IMR-90 (cell line): ENCODE measurements around the gene EPHB1. TPM values are rescaled to one million over a fixed set of nuclear protein-coding genes. Genes with fewer than 3 reads are reported as not detected.

Experiments
- ATAC-seq: fragments of 200-7000 bp; cut with Tn5 transposase; 2 replicates; pipeline ENCODE4 v1.9.1; 2020; ENCODE audit warnings: low read depth, mild to moderate bottlenecking, moderate library complexity
- BruUV-seq: library from RNA; stranded (reverse); fragments of 400-500 nt; replicated peaks from 2 replicates; lab custom pipeline; 2021; lab: Mats Ljungman, UMichigan
- CTCF ChIA-PET: fragments of 300-600 bp; formaldehyde crosslinking; extraction: SDS; loops from one replicate; lab custom pipeline; 2021; ENCODE audit warnings: antibody characterized with exemption; lab: Yijun Ruan, JAX
- POLR2A ChIA-PET: fragments of 300-600 bp; sonication (Branson Sonifier 250); formaldehyde crosslinking; loops from one replicate; lab custom pipeline; 2022; ENCODE audit warnings: antibody characterized with exemption; ENCODE audit not compliant: unreplicated experiment; lab: Charles Lee
- DNase-seq: peaks from one replicate; pipeline ENCODE4 v3.0.0; 2013
- H2AFZ ChIP-seq: replicated peaks from 2 replicates; pipeline ENCODE3; 2013; ENCODE audit warnings: low read length, mild to moderate bottlenecking; ENCODE audit not compliant: poor library complexity
- H2AK5ac ChIP-seq: 2 replicates; pipeline ENCODE4 v1.6.1; 2013; ENCODE audit warnings: low read depth, low read length, inconsistent platforms
- H2AK9ac ChIP-seq: replicated peaks from 2 replicates; pipeline ENCODE3; 2013; ENCODE audit warnings: mild to moderate bottlenecking, low read depth, low read length, moderate library complexity; ENCODE audit not compliant: poor library complexity
- H2BK120ac ChIP-seq: 2 replicates; pipeline ENCODE4 v1.6.1; 2013; ENCODE audit warnings: low read depth, low read length, inconsistent platforms
- H2BK15ac ChIP-seq: 3 replicates; pipeline ENCODE4 v1.6.1; 2013; ENCODE audit warnings: low read depth, low read length, inconsistent platforms
- H2BK20ac ChIP-seq: 2 replicates; pipeline ENCODE4 v1.6.1; 2013; ENCODE audit warnings: low read depth, mild to moderate bottlenecking, inconsistent platforms, low read length, moderate library complexity
- H2BK5ac ChIP-seq: 2 replicates; pipeline ENCODE4 v1.6.1; 2013; ENCODE audit warnings: mild to moderate bottlenecking, low read depth, low read length, inconsistent platforms; ENCODE audit not compliant: poor library complexity, severe bottlenecking
- H3K14ac ChIP-seq: replicated peaks from 2 replicates; pipeline ENCODE4 v1.6.1; 2013; ENCODE audit warnings: low read depth, low read length, inconsistent platforms
- H3K18ac ChIP-seq: 2 replicates; pipeline ENCODE4 v1.6.1; 2013; ENCODE audit warnings: low read depth, low read length, control low read depth
- H3K23ac ChIP-seq: 2 replicates; pipeline ENCODE4 v1.6.1; 2013; ENCODE audit warnings: low read depth, low read length, inconsistent platforms
- H3K27ac ChIP-seq: 2 replicates; pipeline ENCODE4 v1.5.1; 2013; ENCODE audit warnings: mild to moderate bottlenecking, control low read depth, low read length; ENCODE audit not compliant: insufficient read depth
- H3K27me3 ChIP-seq: 2 replicates; pipeline ENCODE4 v1.6.1; 2013; ENCODE audit warnings: low read length; ENCODE audit not compliant: control insufficient read depth, insufficient read depth
- H3K36me3 ChIP-seq: 2 replicates; pipeline ENCODE4 v1.6.1; 2013; ENCODE audit warnings: low read length, mixed read lengths; ENCODE audit not compliant: control insufficient read depth, insufficient read depth
- H3K4ac ChIP-seq: 2 replicates; pipeline ENCODE4 v1.6.1; 2013; ENCODE audit warnings: low read depth, low read length, inconsistent platforms
- H3K4me1 ChIP-seq: 2 replicates; pipeline ENCODE4 v1.6.1; 2013; ENCODE audit warnings: low read length, mixed read lengths; ENCODE audit not compliant: control insufficient read depth, insufficient read depth
- H3K4me2 ChIP-seq: 2 replicates; pipeline ENCODE4 v1.6.1; 2013; ENCODE audit warnings: low read depth, mild to moderate bottlenecking, control low read depth, low read length, moderate library complexity
- H3K4me3 ChIP-seq: 2 replicates; pipeline ENCODE4 v1.5.1; 2013; ENCODE audit warnings: low read depth, mild to moderate bottlenecking, control low read depth, low read length, moderate library complexity; ENCODE audit not compliant: insufficient read depth
- H3K56ac ChIP-seq: 2 replicates; pipeline ENCODE4 v1.6.1; 2013; ENCODE audit warnings: low read length, inconsistent platforms; ENCODE audit not compliant: insufficient read depth; ENCODE audit errors: extremely low read depth
- H3K79me1 ChIP-seq, 2 experiments: 2 replicates each; pipeline ENCODE4 v1.6.1; 2013; ENCODE audit warnings: low read length in 2 of 2, inconsistent platforms in 1 of 2, low read depth in 1 of 2
- H3K9ac ChIP-seq: 2 replicates; pipeline ENCODE4 v1.6.1; 2013; ENCODE audit warnings: low read depth, low read length, control low read depth
- H3K9me1 ChIP-seq: 2 replicates; pipeline ENCODE4 v1.6.1; 2013; ENCODE audit warnings: low read length, inconsistent platforms; ENCODE audit not compliant: insufficient read depth
- H3K9me3 ChIP-seq: 2 replicates; pipeline ENCODE4 v1.6.1; 2013; ENCODE audit warnings: low read length; ENCODE audit not compliant: control insufficient read depth, insufficient read depth
- H4K20me1 ChIP-seq: 2 replicates; pipeline ENCODE4 v1.6.1; 2013; ENCODE audit warnings: low read length, inconsistent platforms; ENCODE audit not compliant: insufficient read depth
- H4K5ac ChIP-seq: 2 replicates; pipeline ENCODE4 v1.6.1; 2013; ENCODE audit warnings: mild to moderate bottlenecking, low read depth, low read length, control low read depth
- H4K8ac ChIP-seq, 2 experiments: 2 replicates each; pipeline ENCODE4 v1.6.1; 2013; ENCODE audit warnings: low read depth in 2 of 2, low read length in 2 of 2, control low read depth in 1 of 2, inconsistent platforms in 1 of 2
- H4K91ac ChIP-seq: 2 replicates; pipeline ENCODE4 v1.6.1; 2013; ENCODE audit warnings: low read depth, low read length, inconsistent platforms; ENCODE audit not compliant: insufficient read depth
- BHLHE40 ChIP-seq: fragments of 150-350 bp; IDR thresholded peaks from 2 replicates; pipeline ENCODE4 v1.6.1; 2016; ENCODE audit warnings: mild to moderate bottlenecking, low read depth, low read length
- CEBPB ChIP-seq: IDR thresholded peaks from 2 replicates; pipeline ENCODE4 v1.6.1; 2012; ENCODE audit warnings: low read depth, low read length, improper control_type of control experiment
- CHD1 ChIP-seq: IDR thresholded peaks from 2 replicates; pipeline ENCODE4 v1.6.1; 2012; ENCODE audit warnings: low read depth, low read length, improper control_type of control experiment
- CTCF ChIP-seq: conservative IDR thresholded peaks from 2 replicates; pipeline ENCODE4 v1.5.1; 2012; ENCODE audit warnings: mild to moderate bottlenecking, low read depth, low read length, improper control_type of control experiment
- ELK1 ChIP-seq: fragments of 150-350 bp; IDR thresholded peaks from 2 replicates; pipeline ENCODE4 v1.6.1; 2016; ENCODE audit warnings: low read depth, mild to moderate bottlenecking, low read length, moderate library complexity, borderline replicate concordance
- FOS ChIP-seq: fragments of 150-350 bp; IDR thresholded peaks from 2 replicates; pipeline ENCODE4 v1.6.1; 2016; ENCODE audit warnings: low read depth, low read length
- MAFK ChIP-seq: IDR thresholded peaks from 2 replicates; pipeline ENCODE4 v1.6.1; 2012; ENCODE audit warnings: low read depth, low read length, improper control_type of control experiment
- MAZ ChIP-seq: IDR thresholded peaks from 2 replicates; pipeline ENCODE4 v1.6.1; 2012; ENCODE audit warnings: low read depth, mild to moderate bottlenecking, low read length, improper control_type of control experiment, moderate library complexity, borderline replicate concordance
- MXI1 ChIP-seq: IDR thresholded peaks from 2 replicates; pipeline ENCODE4 v1.6.1; 2012; ENCODE audit warnings: low read depth, mild to moderate bottlenecking, low read length, moderate library complexity, borderline replicate concordance
- NFE2L2 ChIP-seq: fragments of 150-350 bp; IDR thresholded peaks from 2 replicates; pipeline ENCODE4 v1.6.1; 2016; ENCODE audit warnings: low read depth, mild to moderate bottlenecking, low read length
- POLR2A ChIP-seq: IDR thresholded peaks from 2 replicates; pipeline ENCODE4 v1.6.1; 2012; ENCODE audit warnings: mild to moderate bottlenecking, low read depth, low read length
- RAD21 ChIP-seq: IDR thresholded peaks from 2 replicates; pipeline ENCODE4 v1.6.1; 2012; ENCODE audit warnings: low read length, improper control_type of control experiment
- RCOR1 ChIP-seq: IDR thresholded peaks from 2 replicates; pipeline ENCODE4 v1.6.1; 2012; ENCODE audit warnings: mild to moderate bottlenecking, low read length, improper control_type of control experiment; ENCODE audit not compliant: insufficient replicate concordance
- RFX5 ChIP-seq: IDR thresholded peaks from 2 replicates; pipeline ENCODE4 v1.8.0; 2012; ENCODE audit warnings: low read depth, mild to moderate bottlenecking, low read length, moderate library complexity
- SMC3 ChIP-seq: fragments of 150-350 bp; IDR thresholded peaks from 2 replicates; pipeline ENCODE4 v1.6.1; 2016; ENCODE audit warnings: low read depth, mild to moderate bottlenecking, antibody characterized with exemption, low read length, moderate library complexity
- WGBS, 2 experiments: methylation state at CpG; one replicate each; pipeline versions ENCODE4 v1.1.5 to v1.1.7; 2013; ENCODE audit warnings: missing lambda C conversion rate in 2 of 2; ENCODE audit not compliant: insufficient read length in 1 of 2; ENCODE audit errors: extremely low coverage in 2 of 2; 5-methylcytosine and 5-hydroxymethylcytosine counted together
- dilution Hi-C: fragments of 300-500 bp; cut with HindIII; formaldehyde crosslinking; loops from one replicate; pipeline ENCODE4 v1.14.3; 2018; ENCODE audit warnings: low sequenced_read_pairs; ENCODE audit not compliant: unreplicated experiment
- in situ Hi-C: fragments of 300-500 bp; cut with MboI; formaldehyde crosslinking; loops from 3 replicates; pipeline ENCODE4 v1.14.3; 2019; ENCODE audit warnings: low sequenced_read_pairs, inconsistent platforms, mixed read lengths
- intact Hi-C: fragments of 100-400 bp; cut with micrococcal nuclease; formaldehyde crosslinking; loops from 2 replicates; pipeline ENCODE4 v1.10.0; 2022
- polyA plus RNA-seq, 3 experiments: library from polyadenylated mRNA; depleted of rRNA; stranded (reverse); fragments of >200 nt; gene quantifications; 2 replicates each; pipeline ENCODE4 v1.2.3, GENCODE V29; 2012; ENCODE audit warnings: low replicate concordance in 1 of 3
- total RNA-seq: library from RNA; depleted of rRNA; stranded (reverse); fragments of >200 nt; gene quantifications from 2 replicates; pipeline ENCODE4 v1.2.3, GENCODE V29; 2012
- TF ChIP-seq, protein P1 (sequence below): fragments of 150-350 bp; IDR thresholded peaks from 2 replicates; pipeline ENCODE4 v1.6.1; 2017; ENCODE audit warnings: mild to moderate bottlenecking, antibody characterized with exemption, low read length, low read depth

Gene EPHB1
- total and polyA plus RNA-seq, 2 of the 4 experiments (the other 2 are of a cell fraction): 0.17 to 0.36 TPM

- no TSS peak for BruUV-seq
- H2AK5ac ChIP-seq: no peak overlapping the region
- no peak overlapping the region for H3K4ac ChIP-seq
- H3K27me3 ChIP-seq: no peaks in the 10 kb centered on the region
- H3K9me3 ChIP-seq: no peaks in the 10 kb centered on the region; the same call in 1 of the 2 replicates
- H3K4me3 ChIP-seq: no peak overlapping the region
- H2AFZ ChIP-seq: no peak overlapping the region
- H3K9ac ChIP-seq: no peak overlapping the region
- dilution Hi-C loops (no loop called here), in situ Hi-C loops (no loop called here), intact Hi-C loops (no loop called here)
- H2BK20ac ChIP-seq: no peak overlapping the region
- no peak overlapping the region for H2BK15ac ChIP-seq
- H2BK120ac ChIP-seq: no peak overlapping the region
- H3K4me2 ChIP-seq: no peak overlapping the region
- TF ChIP-seq ELK1: no peak
- no peak for TF ChIP-seq CEBPB
- TF ChIP-seq MAZ: no peak
- TF ChIP-seq BHLHE40: no peak
- TF ChIP-seq RAD21: no peak
- no peak for TF ChIP-seq CTCF
- no peak for TF ChIP-seq POLR2A
- TF ChIP-seq, protein P1, sequence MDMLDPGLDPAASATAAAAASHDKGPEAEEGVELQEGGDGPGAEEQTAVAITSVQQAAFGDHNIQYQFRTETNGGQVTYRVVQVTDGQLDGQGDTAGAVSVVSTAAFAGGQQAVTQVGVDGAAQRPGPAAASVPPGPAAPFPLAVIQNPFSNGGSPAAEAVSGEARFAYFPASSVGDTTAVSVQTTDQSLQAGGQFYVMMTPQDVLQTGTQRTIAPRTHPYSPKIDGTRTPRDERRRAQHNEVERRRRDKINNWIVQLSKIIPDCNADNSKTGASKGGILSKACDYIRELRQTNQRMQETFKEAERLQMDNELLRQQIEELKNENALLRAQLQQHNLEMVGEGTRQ: no peak
- TF ChIP-seq CHD1: no peak
- no peak for TF ChIP-seq RFX5
- TF ChIP-seq MAFK: no peak
- no peak for TF ChIP-seq SMC3
- TF ChIP-seq FOS: no peak
- no peak for TF ChIP-seq MXI1
- TF ChIP-seq NFE2L2: no peak
- no peak for TF ChIP-seq RCOR1
- no peaks in the 10 kb centered on the region for H3K79me1 ChIP-seq
- H3K14ac ChIP-seq: no peak overlapping the region
- no peak overlapping the region for H2AK9ac ChIP-seq
- DNase-seq: no peak
- WGBS, 2 experiments: 90% methylated on average over 1 of the region's 2 CpGs; no CpG with 5 or more reads in 1 of the 2 experiments
- H3K23ac ChIP-seq: no peak overlapping the region
- H3K4me1 ChIP-seq: no peaks in the 10 kb centered on the region
- POLR2A ChIA-PET: no interaction called here
- H4K5ac ChIP-seq: no peak overlapping the region
- no peaks in the 10 kb centered on the region for H3K9me1 ChIP-seq
- H3K18ac ChIP-seq: no peak overlapping the region
- H3K36me3 ChIP-seq: no peaks in the 10 kb centered on the region
- H3K27ac ChIP-seq: no peak overlapping the region
- CTCF ChIA-PET: no interaction called here
- no peak overlapping the region for H4K8ac ChIP-seq
- H2BK5ac ChIP-seq: no peak overlapping the region
- no peaks in the 10 kb centered on the region for H4K20me1 ChIP-seq
- no peak for ATAC-seq
- no peak overlapping the region for H4K91ac ChIP-seq
- no peak overlapping the region for H3K56ac ChIP-seq
Measured at GRCh38 chr3:135141672-135142071, 346.6 kb downstream of the EPHB1 start.
